HEK293 (cell line): ENCODE results near the gene DAGLB.
A peak's percentile ranks its signal among the peaks of the same experiment; 100 is the strongest.
"Not testable (repeated sequence)": the region's sequence is repeated elsewhere in the genome, so short reads cannot be mapped to it uniquely, and the experiment has no call there.

Experiments
- CTCF ChIA-PET: fragments of 350-600 bp; formaldehyde crosslinking; extraction: SDS; loops from one replicate; lab custom pipeline; 2021; ENCODE audit warnings: antibody characterized with exemption; lab: Yijun Ruan, JAX
- POLR2A ChIA-PET: fragments of 300-600 bp; formaldehyde crosslinking; extraction: SDS; loops from one replicate; lab custom pipeline; 2020; ENCODE audit warnings: antibody characterized with exemption, inconsistent platforms; lab: Yijun Ruan, JAX
- H3K27ac ChIP-seq: fragments of 200-500 bp; sonication (Bioruptor generic); 2 replicates; pipeline ENCODE4 v1.5.1; 2014; ENCODE audit warnings: low read depth, low read length, control low read depth, inconsistent platforms; ENCODE audit errors: extremely low read depth
- H3K36me3 ChIP-seq, 2 experiments: fragments of 200-500 bp in 1 of 2; sonication (Bioruptor generic) in 1 of 2; 1 replicate in 1 of 2; 2 replicates in 1 of 2; pipeline ENCODE4 v1.5.1; 2014 to 2017; ENCODE audit warnings: inconsistent platforms in 2 of 2, low read length in 2 of 2; ENCODE audit not compliant: control insufficient read depth in 2 of 2, insufficient read depth in 1 of 2
- H3K4me1 ChIP-seq: fragments of 200-500 bp; sonication (Bioruptor generic); 2 replicates; pipeline ENCODE4 v1.5.1; 2014; ENCODE audit warnings: mild to moderate bottlenecking, low read length, inconsistent platforms; ENCODE audit not compliant: control insufficient read depth, insufficient read depth
- H3K4me3 ChIP-seq: 2 replicates; pipeline ENCODE4 v1.5.1; 2011; ENCODE audit warnings: low read depth, mild to moderate bottlenecking, control low read depth, low read length, moderate library complexity
- H3K9me3 ChIP-seq: fragments of 200-500 bp; sonication (Bioruptor generic); 2 replicates; pipeline ENCODE4 v1.5.1; 2014; ENCODE audit warnings: low read depth, low read length, inconsistent platforms; ENCODE audit not compliant: control insufficient read depth, insufficient read depth
- EGR2 ChIP-seq: fragments of 450-650 bp; formaldehyde crosslinking; IDR thresholded peaks from 2 replicates; pipeline ENCODE4 v1.5.1; 2016; ENCODE audit warnings: low read depth, missing biosample characterization, missing genetic modification characterization
- GLI2 ChIP-seq: fragments of 450-650 bp; formaldehyde crosslinking; IDR thresholded peaks from 2 replicates; pipeline ENCODE4; 2017; ENCODE audit warnings: missing biosample characterization, missing genetic modification characterization, low read depth, borderline replicate concordance
- GLI4 ChIP-seq: fragments of 450-650 bp; formaldehyde crosslinking; IDR thresholded peaks from 2 replicates; pipeline ENCODE4 v1.5.1; 2016; ENCODE audit warnings: missing biosample characterization, missing genetic modification characterization
- GLIS1 ChIP-seq: fragments of 450-650 bp; formaldehyde crosslinking; IDR thresholded peaks from 2 replicates; pipeline ENCODE4 v1.5.1; 2016; ENCODE audit warnings: missing biosample characterization, missing genetic modification characterization
- GLIS2 ChIP-seq: fragments of 450-650 bp; formaldehyde crosslinking; IDR thresholded peaks from 2 replicates; pipeline ENCODE4 v1.5.1; 2016; ENCODE audit warnings: missing biosample characterization, missing genetic modification characterization
- KLF10 ChIP-seq: fragments of 450-650 bp; IDR thresholded peaks from 2 replicates; pipeline ENCODE4 v1.5.1; 2018; ENCODE audit warnings: missing biosample characterization, mild to moderate bottlenecking, missing genetic modification characterization
- KLF7 ChIP-seq: fragments of 450-650 bp; formaldehyde crosslinking; IDR thresholded peaks from 2 replicates; pipeline ENCODE4 v1.5.1; 2016; ENCODE audit warnings: missing biosample characterization, missing genetic modification characterization, borderline replicate concordance
- OSR2 ChIP-seq: fragments of 450-650 bp; formaldehyde crosslinking; IDR thresholded peaks from 2 replicates; pipeline ENCODE4 v1.5.1; 2016; ENCODE audit warnings: missing biosample characterization, missing genetic modification characterization
- OVOL3 ChIP-seq: fragments of 450-650 bp; formaldehyde crosslinking; IDR thresholded peaks from 2 replicates; pipeline ENCODE4 v1.5.1; 2016; ENCODE audit warnings: missing biosample characterization, missing genetic modification characterization
- REPIN1 ChIP-seq: fragments of 450-650 bp; formaldehyde crosslinking; IDR thresholded peaks from 2 replicates; pipeline ENCODE4 v1.5.1; 2017; ENCODE audit warnings: missing biosample characterization, missing genetic modification characterization, low read depth
- SETDB1 ChIP-seq: IDR thresholded peaks from one replicate; pipeline ENCODE4 v1.6.1; 2017; ENCODE audit warnings: mild to moderate bottlenecking, low read length, moderate library complexity, mixed read lengths; ENCODE audit not compliant: insufficient read length
- SP3 ChIP-seq: fragments of 450-650 bp; formaldehyde crosslinking; IDR thresholded peaks from 2 replicates; pipeline ENCODE4 v1.5.1; 2016; ENCODE audit warnings: missing biosample characterization, missing genetic modification characterization
- TRIM28 ChIP-seq: IDR thresholded peaks from 2 replicates; pipeline ENCODE4 v1.6.1; 2011; ENCODE audit warnings: low read length, control low read depth, borderline replicate concordance
- ZBTB11 ChIP-seq: fragments of 450-650 bp; formaldehyde crosslinking; conservative IDR thresholded peaks from 2 replicates; pipeline ENCODE4 v1.5.1; 2016; ENCODE audit warnings: low read depth, missing biosample characterization, missing genetic modification characterization
- ZBTB6 ChIP-seq: fragments of 450-650 bp; formaldehyde crosslinking; IDR thresholded peaks from 2 replicates; pipeline ENCODE4 v1.5.1; 2017; ENCODE audit warnings: missing biosample characterization, missing genetic modification characterization
- ZBTB8A ChIP-seq: fragments of 450-650 bp; formaldehyde crosslinking; IDR thresholded peaks from 2 replicates; pipeline ENCODE4 v1.5.1; 2016; ENCODE audit warnings: missing biosample characterization, missing genetic modification characterization
- ZFHX2 ChIP-seq: fragments of 450-650 bp; formaldehyde crosslinking; conservative IDR thresholded peaks from 2 replicates; pipeline ENCODE4 v1.5.1; 2016; ENCODE audit warnings: missing biosample characterization, missing genetic modification characterization
- ZNF174 ChIP-seq: fragments of 450-650 bp; formaldehyde crosslinking; IDR thresholded peaks from 2 replicates; pipeline ENCODE4 v1.5.0; 2017; ENCODE audit warnings: missing biosample characterization, mild to moderate bottlenecking, missing genetic modification characterization
- ZNF324 ChIP-seq: fragments of 450-650 bp; formaldehyde crosslinking; IDR thresholded peaks from 2 replicates; pipeline ENCODE4 v1.5.1; 2016; ENCODE audit warnings: missing biosample characterization, missing genetic modification characterization
- ZNF335 ChIP-seq: fragments of 450-650 bp; formaldehyde crosslinking; conservative IDR thresholded peaks from 2 replicates; pipeline ENCODE4 v1.5.1; 2016; ENCODE audit warnings: missing biosample characterization, missing genetic modification characterization
- ZNF366 ChIP-seq: fragments of 450-650 bp; formaldehyde crosslinking; conservative IDR thresholded peaks from 2 replicates; pipeline ENCODE4 v1.5.1; 2016; ENCODE audit warnings: missing biosample characterization, missing genetic modification characterization
- ZNF398 ChIP-seq: fragments of 450-650 bp; formaldehyde crosslinking; IDR thresholded peaks from 2 replicates; pipeline ENCODE4 v1.5.1; 2017; ENCODE audit warnings: missing biosample characterization, missing genetic modification characterization
- ZNF501 ChIP-seq: fragments of 450-650 bp; formaldehyde crosslinking; IDR thresholded peaks from 2 replicates; pipeline ENCODE4 v1.5.1; 2016; ENCODE audit warnings: missing biosample characterization, missing genetic modification characterization
- ZNF596 ChIP-seq: fragments of 450-650 bp; IDR thresholded peaks from 2 replicates; pipeline ENCODE4 v1.5.0; 2018; ENCODE audit warnings: missing biosample characterization, mild to moderate bottlenecking, missing genetic modification characterization, moderate library complexity
- ZNF664 ChIP-seq: fragments of 450-650 bp; formaldehyde crosslinking; IDR thresholded peaks from 2 replicates; pipeline ENCODE4 v1.5.1; 2016; ENCODE audit warnings: missing biosample characterization, missing genetic modification characterization
- ZNF701 ChIP-seq: fragments of 450-650 bp; formaldehyde crosslinking; IDR thresholded peaks from 2 replicates; pipeline ENCODE4 v1.5.1; 2016; ENCODE audit warnings: missing biosample characterization, missing genetic modification characterization
- ZNF768 ChIP-seq: fragments of 450-650 bp; formaldehyde crosslinking; IDR thresholded peaks from 2 replicates; pipeline ENCODE4 v1.5.1; 2018; ENCODE audit warnings: missing biosample characterization, mild to moderate bottlenecking, missing genetic modification characterization
- ZNF837 ChIP-seq: fragments of 450-650 bp; formaldehyde crosslinking; IDR thresholded peaks from 2 replicates; pipeline ENCODE4 v1.5.1; 2016; ENCODE audit warnings: missing biosample characterization, missing genetic modification characterization

Gene DAGLB

GRCh38 chr7:6465862-6466261 is 18.1 kb upstream of the DAGLB start:
- H3K36me3 ChIP-seq = peaks cover 46 to 80% of the 10 kb centered on the region in 2 experiments
- H3K4me1 ChIP-seq = no peaks in the 10 kb centered on the region
- POLR2A ChIA-PET = no interaction called here
- no peak for TF ChIP-seq ZBTB6 (tag by site-specific recombination)
- TF ChIP-seq ZNF174 (tag by site-specific recombination) = no peak
- TF ChIP-seq ZNF366 (tag by site-specific recombination) = no peak
- TF ChIP-seq ZNF324 (tag by site-specific recombination) = no peak
- TF ChIP-seq KLF7 (tag by site-specific recombination) = no peak
- TF ChIP-seq ZNF837 (tag by site-specific recombination) = no peak
- no peak for TF ChIP-seq ZNF596
- TF ChIP-seq SP3 (tag by site-specific recombination) = no peak
- no peak for TF ChIP-seq ZNF768
- TF ChIP-seq GLIS2 (tag by site-specific recombination) = no peak
- TF ChIP-seq OVOL3 = no peak
- TF ChIP-seq ZNF335 (tag by site-specific recombination) = no peak
- no peak for TF ChIP-seq TRIM28
- TF ChIP-seq KLF10 (tag by site-specific recombination) = no peak
- no peak for TF ChIP-seq SETDB1
- TF ChIP-seq REPIN1 (tag by site-specific recombination) = no peak
- no peak for TF ChIP-seq ZNF501
- no peak for TF ChIP-seq ZNF701 (tag by site-specific recombination)
- TF ChIP-seq OSR2 (tag by site-specific recombination) = no peak
- TF ChIP-seq, all 188 proteins: peak for 0
- H3K4me3 ChIP-seq = no peak overlapping the region
- H3K27ac ChIP-seq = no peak overlapping the region
- CTCF ChIA-PET = interaction anchor here (0.6 to 0.8 kb wide), 2 partner anchors 10 to 14 kb away, joined by 3 to 4 read pairs; no protein-coding TSS in a partner anchor
- H3K9me3 ChIP-seq = no peaks in the 10 kb centered on the region

- CTCF ChIA-PET = interaction anchor here (0.7 to 1.2 kb wide), 3 partner anchors 9 to 10 kb away, joined by 3 to 4 read pairs (median 3); no protein-coding TSS in a partner anchor
- not testable (repeated sequence) for H3K4me1 ChIP-seq, H3K27ac ChIP-seq, H3K4me3 ChIP-seq, H3K9me3 ChIP-seq
- H3K36me3 ChIP-seq = peaks cover 33 to 66% of the 10 kb centered on the region in 2 experiments
- POLR2A ChIA-PET = interaction anchor here (0.6 to 1.4 kb wide), 2 partner anchors 16 to 82 kb away, joined by 5 to 6 read pairs; partner anchors contain the start of gene DAGLB
- peak; percentile 29 for TF ChIP-seq GLIS1 (tag by site-specific recombination)
- TF ChIP-seq EGR2 (tag by site-specific recombination) = peak; percentile 64; the same call in 1 of the 2 replicates
- TF ChIP-seq ZFHX2 (tag by site-specific recombination) = peak; percentile 67
These were observed 15.9 kb upstream of the DAGLB start for GRCh38 chr7:6463609-6464008.

GRCh38 chr7:6461946-6462550 is 14.3 kb upstream of the DAGLB start:
- Histone ChIP-seq H3K36me3 (peaks cover 22 to 51% of the 10 kb centered on the region in 2 experiments), H3K4me3 (no peak overlapping the region), H3K27ac (no peak overlapping the region), H3K9me3 (no peaks in the 10 kb centered on the region), H3K4me1 (no peaks in the 10 kb centered on the region)
- CTCF ChIA-PET = interaction anchor here (0.7 to 1.2 kb wide), 3 partner anchors 9 to 1123 kb away, joined by 3 to 5 read pairs (median 4); no protein-coding TSS in a partner anchor
- POLR2A ChIA-PET = interaction anchor here (0.5 kb wide), 1 partner anchor 465 kb away, joined by 3 read pairs; no protein-coding TSS in a partner anchor
- TF ChIP-seq GLI2 (tag by site-specific recombination) = no peak
- TF ChIP-seq ZBTB11 (tag by site-specific recombination) = no peak
- TF ChIP-seq ZNF664 (tag by site-specific recombination) = no peak
- TF ChIP-seq ZNF701 (tag by site-specific recombination) = no peak
- no peak for TF ChIP-seq ZBTB8A (tag by site-specific recombination)
- no peak for TF ChIP-seq ZNF398
- TF ChIP-seq GLI4 (tag by site-specific recombination) = no peak
